ENCODE results near the gene SLC16A12. TPM values are rescaled to one million over a fixed set of nuclear protein-coding genes. Genes with fewer than 3 reads are reported as not detected.

The SLC16A12 gene
- total and polyA plus RNA-seq, 2 donors (not counting 3 experiments of a cell fraction or from before 2014, with no cell fraction given): not detected

- TF ChIP-seq POLR2A (IDR thresholded peaks at IDR 0.05; ENCODE audit: low read depth, low read length) (no peak), GATA2 (IDR thresholded peaks at IDR 0.05; ENCODE audit: insufficient read depth, insufficient read length, low read depth, low read length) (no peak), POLR2AphosphoS5 (IDR thresholded peaks at IDR 0.05; ENCODE audit: insufficient read depth, low read depth, low read length) (no peak), JUN (IDR thresholded peaks at IDR 0.05; ENCODE audit: borderline replicate concordance, insufficient read depth, insufficient read length, low read depth) (no peak), EZH2 (IDR thresholded peaks at IDR 0.05; ENCODE audit: borderline replicate concordance, low read depth, low read length, severe bottlenecking) (no peak), MYC (IDR thresholded peaks at IDR 0.05; ENCODE audit: low read depth, low read length) (no peak), FOS (IDR thresholded peaks at IDR 0.05; ENCODE audit: borderline replicate concordance, insufficient read depth, low read length) (no peak), MAX (IDR thresholded peaks at IDR 0.05; ENCODE audit: insufficient read depth, insufficient read length) (no peak)
- TF ChIP-seq, protein P1, sequence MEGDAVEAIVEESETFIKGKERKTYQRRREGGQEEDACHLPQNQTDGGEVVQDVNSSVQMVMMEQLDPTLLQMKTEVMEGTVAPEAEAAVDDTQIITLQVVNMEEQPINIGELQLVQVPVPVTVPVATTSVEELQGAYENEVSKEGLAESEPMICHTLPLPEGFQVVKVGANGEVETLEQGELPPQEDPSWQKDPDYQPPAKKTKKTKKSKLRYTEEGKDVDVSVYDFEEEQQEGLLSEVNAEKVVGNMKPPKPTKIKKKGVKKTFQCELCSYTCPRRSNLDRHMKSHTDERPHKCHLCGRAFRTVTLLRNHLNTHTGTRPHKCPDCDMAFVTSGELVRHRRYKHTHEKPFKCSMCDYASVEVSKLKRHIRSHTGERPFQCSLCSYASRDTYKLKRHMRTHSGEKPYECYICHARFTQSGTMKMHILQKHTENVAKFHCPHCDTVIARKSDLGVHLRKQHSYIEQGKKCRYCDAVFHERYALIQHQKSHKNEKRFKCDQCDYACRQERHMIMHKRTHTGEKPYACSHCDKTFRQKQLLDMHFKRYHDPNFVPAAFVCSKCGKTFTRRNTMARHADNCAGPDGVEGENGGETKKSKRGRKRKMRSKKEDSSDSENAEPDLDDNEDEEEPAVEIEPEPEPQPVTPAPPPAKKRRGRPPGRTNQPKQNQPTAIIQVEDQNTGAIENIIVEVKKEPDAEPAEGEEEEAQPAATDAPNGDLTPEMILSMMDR (IDR thresholded peaks at IDR 0.05; ENCODE audit: extremely low read depth in 1 of 2, insufficient read depth in 1 of 2, low read depth in 1 of 2, low read length in 2 of 2): no peak
- CTCF ChIA-PET: interaction anchor here (1.5 kb wide), 1 partner anchor 20 kb away, joined by 6 read pairs; no protein-coding TSS in a partner anchor
- FAIRE-seq: no peak
These were observed 2.9 kb downstream of the SLC16A12 start for GRCh38 chr10:89532476-89532875.

More at GRCh38 chr10:89532476-89532875, 2.9 kb downstream of the SLC16A12 start:
- DNase-seq (ENCODE audit: low read depth, low spot score): no peak
- POLR2A ChIA-PET: no interaction called here
- intact Hi-C loops (cut with micrococcal nuclease): no loop called here
- Histone ChIP-seq H2AFZ (ENCODE audit: low read depth, low read length) (no peak overlapping the region), H3K9ac (replicated peaks; ENCODE audit: extremely low read depth, insufficient read depth, low read length) (no peak overlapping the region), H4K20me1 (replicated peaks; ENCODE audit: control insufficient read depth, extremely low read depth, insufficient read depth, low read length) (no peaks in the 10 kb centered on the region), H3K79me2 (ENCODE audit: control insufficient read depth, insufficient read depth, low read length) (no peaks in the 10 kb centered on the region), H3K9me1 (replicated peaks; ENCODE audit: control insufficient read depth, extremely low read depth, insufficient read depth, low read length) (no peaks in the 10 kb centered on the region), H3K4me1 (ENCODE audit: control insufficient read depth, extremely low read depth, insufficient read depth, low read length) (peaks cover 3% of the 10 kb centered on the region), H3K27ac (ENCODE audit: insufficient read depth, low read depth, low read length) (no peak overlapping the region), H3K27me3 (ENCODE audit: control insufficient read depth in 2 of 2, insufficient read depth in 2 of 2, low read length in 2 of 2) (peaks cover 26 to 53% of the 10 kb centered on the region in 2 experiments), H3K9me3 (replicated peaks; ENCODE audit: control insufficient read depth, insufficient read depth, low read length) (no peaks in the 10 kb centered on the region), H3K4me2 (ENCODE audit: insufficient read depth, low read length) (no peak overlapping the region), H3K4me3 (replicated peaks in 1 of 3; ENCODE audit: insufficient read depth in 1 of 3, low read depth in 1 of 3, low read length in 3 of 3) (no peak overlapping the region), H3K36me3 (ENCODE audit: control insufficient read depth in 2 of 2, extremely low read depth in 1 of 2, insufficient read depth in 2 of 2, low read length in 2 of 2) (no peaks in the 10 kb centered on the region)
- no TSS peak for BruUV-seq (replicated peaks)
- dilution Hi-C loops (cut with MboI; ENCODE audit: extremely low pct_ligation_motif_present, low sequenced_read_pairs): no loop called here

All from endothelial cell of umbilical vein (primary cell).